Measurements from ENCODE around the gene AUH.
"Not testable (repeated sequence)": the region's sequence is repeated elsewhere in the genome, so short reads cannot be mapped to it uniquely, and the experiment has no call there.

The AUH gene

GRCh38 chr9:91391412-91391811 lies 29.7 kb upstream of the AUH start:
- TF ChIP-seq CTCF (conservative IDR thresholded peaks at IDR 0.05): no peak
- no peak overlapping the region for H3K27ac ChIP-seq

DNA sequence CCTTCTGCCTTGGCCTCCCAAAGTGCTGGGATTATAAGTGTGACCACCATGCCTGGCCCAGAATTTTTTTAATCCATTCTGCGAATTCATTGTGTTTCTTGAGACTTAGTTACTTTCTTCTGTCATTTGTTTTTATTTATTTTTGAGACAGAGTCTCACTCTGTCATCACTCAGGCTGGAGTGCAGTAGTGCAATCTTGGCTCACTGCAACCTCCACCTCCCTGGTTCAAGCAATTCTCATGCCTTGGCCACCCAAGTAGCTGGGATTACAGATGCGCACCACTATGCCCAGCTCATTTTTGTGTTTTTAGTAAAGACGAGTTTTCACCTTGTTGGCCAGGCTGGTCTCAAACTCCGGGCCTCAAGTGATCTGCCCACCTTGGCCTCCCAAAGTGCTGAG lies 28.0 kb upstream of the AUH start:
- not testable (repeated sequence) for H3K27ac ChIP-seq

- TF ChIP-seq CTCF (conservative IDR thresholded peaks at IDR 0.05): no peak
- H3K27ac ChIP-seq: no peak overlapping the region
Observed at GRCh38 chr9:91386765-91387164, 25.0 kb upstream of the AUH start.

DNA sequence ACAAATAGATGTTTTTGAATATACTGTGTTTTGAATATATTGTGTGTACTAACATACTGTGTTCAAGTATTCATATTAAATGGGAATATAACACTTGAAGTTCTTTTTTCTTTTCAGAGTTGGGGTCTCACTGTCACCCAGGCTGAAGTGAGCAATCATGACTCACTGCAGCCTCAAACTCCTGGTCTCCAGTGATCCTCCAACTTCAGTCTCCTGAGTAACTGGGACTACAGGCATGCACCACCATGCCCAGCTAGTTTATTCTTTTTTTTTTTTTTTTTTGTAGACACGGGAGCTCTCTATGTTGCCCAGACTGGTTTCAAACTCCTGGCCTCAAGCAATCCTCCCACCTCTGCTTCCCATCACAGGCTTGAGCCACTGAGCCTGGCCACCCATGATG lies 23.2 kb upstream of the AUH start:
- TF ChIP-seq CTCF (conservative IDR thresholded peaks at IDR 0.05): no peak
- H3K27ac ChIP-seq: no peak overlapping the region

- no peak for TF ChIP-seq CTCF (conservative IDR thresholded peaks at IDR 0.05)
- no peak overlapping the region for H3K27ac ChIP-seq
Observed at GRCh38 chr9:91383577-91383976, 21.9 kb upstream of the AUH start.

GRCh38 chr9:91382298-91382697 lies 20.6 kb upstream of the AUH start:
- no peak for TF ChIP-seq CTCF (conservative IDR thresholded peaks at IDR 0.05)
- H3K27ac ChIP-seq: no peak overlapping the region

DNA sequence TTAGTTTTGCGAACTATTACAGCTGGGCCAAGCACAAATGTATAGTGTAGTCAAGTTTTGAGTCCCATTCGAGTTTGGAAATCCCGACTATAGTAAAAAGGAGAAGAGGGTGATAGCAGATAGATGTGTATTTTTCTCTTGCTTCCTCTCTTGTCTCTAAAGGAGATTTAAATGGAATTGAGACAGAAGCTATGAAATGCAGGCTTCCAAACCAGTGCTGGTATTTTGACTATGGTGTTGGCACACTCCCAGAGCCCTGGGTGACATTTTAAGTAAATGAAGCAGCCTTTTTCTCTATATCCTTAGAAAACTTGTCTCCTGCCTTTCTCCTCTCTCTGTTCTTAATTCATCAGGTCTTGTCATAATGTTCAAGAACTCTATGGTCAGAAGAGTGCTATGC lies 17.7 kb upstream of the AUH start:
- H3K27ac ChIP-seq: no peak overlapping the region
- no peak for TF ChIP-seq CTCF (conservative IDR thresholded peaks at IDR 0.05)

DNA sequence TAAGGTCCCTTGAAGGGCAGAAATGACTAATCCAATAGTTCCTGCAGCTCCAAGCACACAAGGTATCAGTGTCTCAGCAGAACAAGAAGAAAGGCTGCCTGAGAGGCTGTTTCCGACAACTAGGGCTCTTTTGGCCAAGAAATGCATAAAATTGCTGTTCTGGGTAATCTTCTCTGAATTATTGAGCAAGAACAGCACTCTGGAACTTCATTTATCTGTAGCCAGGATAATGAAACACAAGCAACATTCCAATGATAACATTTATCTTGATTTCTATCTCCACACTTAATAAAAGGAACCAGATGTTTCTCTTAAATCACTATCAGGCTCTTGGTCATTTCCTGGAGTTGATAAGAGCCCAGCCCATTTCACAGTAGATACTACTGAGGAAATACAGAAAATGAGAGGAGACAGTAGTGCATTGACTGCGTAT lies 17.0 kb upstream of the AUH start:
- TF ChIP-seq CTCF (conservative IDR thresholded peaks at IDR 0.05): no peak
- H3K27ac ChIP-seq: no peak overlapping the region

- H3K27ac ChIP-seq: not testable (repeated sequence)
Observed at GRCh38 chr9:91378054-91378453, 16.3 kb upstream of the AUH start.
